H1 (cell line): ENCODE results near the gene MBNL2. TPM values are rescaled to one million over a fixed set of nuclear protein-coding genes. Genes with fewer than 3 reads are reported as not detected.
A peak's percentile ranks its signal among the peaks of the same experiment; 100 is the strongest.

Experiments
- CTCF ChIA-PET: fragments of 300-600 bp; sonication (Branson Sonifier 250); formaldehyde crosslinking; loops from one replicate; lab custom pipeline; 2021; ENCODE audit not compliant: partially characterized antibody; lab: Charles Lee
- POLR2A ChIA-PET: fragments of 300-600 bp; sonication (Branson Sonifier 250); formaldehyde crosslinking; loops from one replicate; lab custom pipeline; 2021; ENCODE audit warnings: inconsistent platforms; ENCODE audit not compliant: partially characterized antibody; lab: Charles Lee
- DNase-seq, 2 experiments: peaks; one replicate each; pipeline versions ENCODE4 v3.0.0 to v3.0.0-alpha.2; 2010 to 2022; ENCODE audit warnings: low spot score in 2 of 2, low read depth in 1 of 2, mixed read lengths in 1 of 2
- FAIRE-seq: peaks from 2 replicates; lab custom pipeline; 2011; peaks lifted over from hg19 to GRCh38; lab: Jason Lieb, UNC
- H2AFZ ChIP-seq: 2 replicates; pipeline ENCODE4 v1.8.1; 2012; ENCODE audit warnings: low read length, inconsistent platforms
- H2AK5ac ChIP-seq: 2 replicates; pipeline ENCODE4 v1.6.1; 2013; ENCODE audit warnings: low read depth, low read length
- H2BK120ac ChIP-seq: replicated peaks from 2 replicates; pipeline ENCODE3; 2013; ENCODE audit warnings: low read depth, low read length, inconsistent platforms
- H2BK12ac ChIP-seq: 2 replicates; pipeline ENCODE4 v1.6.1; 2013; ENCODE audit warnings: low read depth, low read length
- H2BK15ac ChIP-seq: 2 replicates; pipeline ENCODE4 v1.6.1; 2013; ENCODE audit warnings: low read length
- H2BK20ac ChIP-seq: 2 replicates; pipeline ENCODE4 v1.6.1; 2013; ENCODE audit warnings: low read length
- H2BK5ac ChIP-seq: 2 replicates; pipeline ENCODE4 v1.6.1; 2013; ENCODE audit warnings: low read depth, low read length
- H3K14ac ChIP-seq: 2 replicates; pipeline ENCODE4 v1.6.1; 2013; ENCODE audit warnings: inconsistent platforms; ENCODE audit not compliant: insufficient read length
- H3K18ac ChIP-seq: 2 replicates; pipeline ENCODE4 v1.6.1; 2013; ENCODE audit warnings: low read length; ENCODE audit errors: extremely low read depth
- H3K23ac ChIP-seq: 2 replicates; pipeline ENCODE4 v1.6.1; 2013; ENCODE audit warnings: inconsistent platforms; ENCODE audit not compliant: insufficient read length
- H3K23me2 ChIP-seq: 2 replicates; pipeline ENCODE4 v1.6.1; 2013; ENCODE audit warnings: low read depth, low read length
- H3K27ac ChIP-seq: 2 replicates; pipeline ENCODE4 v1.6.1; 2011; ENCODE audit warnings: low read depth, low read length, inconsistent platforms
- H3K27me3 ChIP-seq, 4 experiments: replicated peaks in 1 of 4; 1 replicate in 1 of 4; 2 replicates in 3 of 4; pipeline versions ENCODE4 v1.6.1 to v1.8.1; 2011 to 2013; ENCODE audit warnings: low read length in 3 of 4, mild to moderate bottlenecking in 3 of 4, inconsistent platforms in 2 of 4, mixed read lengths in 2 of 4, moderate library complexity in 1 of 4; ENCODE audit not compliant: control insufficient read depth in 3 of 4, insufficient read depth in 3 of 4; ENCODE audit errors: extremely low read depth in 1 of 4
- H3K36me3 ChIP-seq, 4 experiments: 2 replicates each; pipeline versions ENCODE4 v1.6.1 to v1.8.1; 2011 to 2013; ENCODE audit warnings: mild to moderate bottlenecking in 4 of 4, low read length in 3 of 4, moderate library complexity in 2 of 4, control low read depth in 1 of 4, inconsistent platforms in 1 of 4; ENCODE audit not compliant: insufficient read depth in 4 of 4, control insufficient read depth in 2 of 4
- H3K4ac ChIP-seq: replicated peaks from 2 replicates; pipeline ENCODE3; 2013; ENCODE audit warnings: low read length, low read depth, mixed read lengths, inconsistent platforms; ENCODE audit not compliant: insufficient read length
- H3K4me1 ChIP-seq, 4 experiments: replicated peaks in 1 of 4; 1 replicate in 1 of 4; 2 replicates in 3 of 4; pipeline versions ENCODE4 v1.6.1 to v1.8.1; 2011 to 2013; ENCODE audit warnings: low read length in 3 of 4, inconsistent platforms in 2 of 4, mixed read lengths in 1 of 4; ENCODE audit not compliant: insufficient read depth in 4 of 4, control insufficient read depth in 3 of 4
- H3K4me2 ChIP-seq, 2 experiments: 2 replicates each; pipeline versions ENCODE4 v1.6.1 to v1.8.1; 2011 to 2013; ENCODE audit warnings: low read depth in 2 of 2, low read length in 2 of 2, control low read depth in 1 of 2, inconsistent platforms in 1 of 2, mild to moderate bottlenecking in 1 of 2; ENCODE audit not compliant: insufficient read depth in 1 of 2
- H3K4me3 ChIP-seq, 4 experiments: fragments of 200-600, 300-600 bp in 1 of 4; sonication (generic), shearing (Covaris generic), sonication (Bioruptor Twin) in 1 of 4; 2 replicates each; pipeline versions ENCODE4 v1.5.1 to v1.8.1; 2011 to 2016; ENCODE audit warnings: low read length in 4 of 4, low read depth in 3 of 4, control low read depth in 2 of 4, inconsistent platforms in 2 of 4, mild to moderate bottlenecking in 2 of 4, mixed read lengths in 1 of 4, moderate library complexity in 1 of 4; ENCODE audit not compliant: insufficient read depth in 2 of 4; ENCODE audit errors: extremely low read depth in 1 of 4
- H3K56ac ChIP-seq: replicated peaks from 2 replicates; pipeline ENCODE3; 2013; ENCODE audit warnings: low read depth, mild to moderate bottlenecking, mixed read lengths, low read length, inconsistent platforms; ENCODE audit not compliant: insufficient read length
- H3K79me1 ChIP-seq: 2 replicates; pipeline ENCODE4 v1.6.1; 2013; ENCODE audit warnings: low read depth, low read length, control low read depth
- H3K79me2 ChIP-seq, 2 experiments: 2 replicates each; pipeline versions ENCODE4 v1.6.1 to v1.8.1; 2012 to 2013; ENCODE audit warnings: low read length in 2 of 2, mild to moderate bottlenecking in 2 of 2, inconsistent platforms in 1 of 2; ENCODE audit not compliant: insufficient read depth in 2 of 2, control insufficient read depth in 1 of 2
- H3K9ac ChIP-seq, 4 experiments: replicated peaks in 1 of 4; 1 replicate in 1 of 4; 2 replicates in 3 of 4; pipeline versions ENCODE4 v1.6.1 to v1.8.1; 2011 to 2013; ENCODE audit warnings: low read depth in 3 of 4, low read length in 3 of 4, control low read depth in 2 of 4, mild to moderate bottlenecking in 2 of 4, moderate library complexity in 2 of 4, inconsistent platforms in 1 of 4; ENCODE audit errors: extremely low read depth in 1 of 4
- H3K9me3 ChIP-seq, 2 experiments: 2 replicates each; pipeline versions ENCODE4 v1.6.1 to v1.8.1; 2012 to 2013; ENCODE audit warnings: mild to moderate bottlenecking in 2 of 2, moderate library complexity in 2 of 2, control low read depth in 1 of 2, inconsistent platforms in 1 of 2, low read depth in 1 of 2, low read length in 1 of 2, mixed read lengths in 1 of 2; ENCODE audit not compliant: insufficient read depth in 2 of 2
- H4K20me1 ChIP-seq, 2 experiments: replicated peaks in 1 of 2; 2 replicates each; pipeline versions ENCODE3 to v1.8.1; 2011 to 2013; ENCODE audit warnings: inconsistent platforms in 2 of 2, low read length in 2 of 2, mild to moderate bottlenecking in 1 of 2; ENCODE audit not compliant: insufficient read depth in 2 of 2, control insufficient read depth in 1 of 2
- H4K5ac ChIP-seq: 2 replicates; pipeline ENCODE4 v1.6.1; 2013; ENCODE audit warnings: low read length, low read depth, mixed read lengths, inconsistent platforms; ENCODE audit not compliant: insufficient read length
- H4K8ac ChIP-seq: 2 replicates; pipeline ENCODE4 v1.8.0; 2013; ENCODE audit warnings: mild to moderate bottlenecking, moderate library complexity, low read length, inconsistent platforms; ENCODE audit not compliant: insufficient read depth; ENCODE audit errors: extremely low read depth
- H4K91ac ChIP-seq: replicated peaks from 2 replicates; pipeline ENCODE3; 2013; ENCODE audit warnings: low read length, mixed read lengths, inconsistent platforms; ENCODE audit not compliant: insufficient read length
- CTCF ChIP-seq, 3 experiments: IDR thresholded peaks; 1 replicate in 2 of 3; 2 replicates in 1 of 3; pipeline versions ENCODE4 v1.5.1 to v1.6.1; 2011; ENCODE audit warnings: low read length in 3 of 3, mild to moderate bottlenecking in 3 of 3, inconsistent platforms in 2 of 3, low read depth in 1 of 3, moderate library complexity in 1 of 3; ENCODE audit not compliant: insufficient read depth in 1 of 3; ENCODE audit errors: control extremely low read depth in 1 of 3
- EP300 ChIP-seq, 2 experiments: IDR thresholded peaks; 1 replicate in 1 of 2; 2 replicates in 1 of 2; pipeline ENCODE4 v1.6.1; 2011 to 2012; ENCODE audit warnings: low read depth in 2 of 2, low read length in 2 of 2, mild to moderate bottlenecking in 2 of 2, borderline replicate concordance in 1 of 2, inconsistent platforms in 1 of 2, moderate library complexity in 1 of 2
- JUN ChIP-seq: IDR thresholded peaks from 2 replicates; pipeline ENCODE4 v1.6.1; 2011; ENCODE audit warnings: low read depth, mild to moderate bottlenecking, improper control_type of control experiment, low read length
- KDM1A ChIP-seq: fragments of 200-600, 300-600 bp; sonication (generic); IDR thresholded peaks from 2 replicates; pipeline ENCODE4 v1.7.1; 2016; ENCODE audit warnings: mild to moderate bottlenecking, low read length, borderline replicate concordance
- MAFK ChIP-seq: IDR thresholded peaks from 2 replicates; pipeline ENCODE4 v1.6.1; 2012; ENCODE audit warnings: low read depth, mild to moderate bottlenecking, improper control_type of control experiment, low read length
- RAD21 ChIP-seq, 2 experiments: IDR thresholded peaks in 1 of 2; conservative IDR thresholded peaks in 1 of 2; 2 replicates each; pipeline ENCODE4 v1.6.1; 2011; ENCODE audit warnings: low read depth in 2 of 2, low read length in 2 of 2, improper control_type of control experiment in 1 of 2, inconsistent platforms in 1 of 2, mild to moderate bottlenecking in 1 of 2, moderate library complexity in 1 of 2
- SAP30 ChIP-seq: fragments of 300-600 bp; sonication (generic); IDR thresholded peaks from 2 replicates; pipeline ENCODE4 v1.7.1; 2012; ENCODE audit warnings: low read length, moderate library complexity, mild to moderate bottlenecking, inconsistent platforms; ENCODE audit not compliant: insufficient read depth, insufficient replicate concordance
- SP2 ChIP-seq: IDR thresholded peaks from 2 replicates; pipeline ENCODE4 v1.6.1; 2012; ENCODE audit warnings: mild to moderate bottlenecking, low read length, inconsistent platforms
- TAF1 ChIP-seq: IDR thresholded peaks from 2 replicates; pipeline ENCODE4 v1.6.1; 2011; ENCODE audit warnings: mild to moderate bottlenecking, low read depth, low read length
- TAF7 ChIP-seq: optimal IDR thresholded peaks from 2 replicates; pipeline ENCODE3; 2011; ENCODE audit warnings: low read depth, mild to moderate bottlenecking, inconsistent platforms, low read length, moderate library complexity, borderline replicate concordance
- TCF12 ChIP-seq: IDR thresholded peaks from 2 replicates; pipeline ENCODE4 v1.6.1; 2011; ENCODE audit warnings: low read depth, mild to moderate bottlenecking, low read length
- WGBS, 2 experiments: shearing (Covaris generic) in 1 of 2; methylation state at CpG; one replicate each; pipeline versions ENCODE4 v1.1.6 to v1.1.7; 2013 to 2015; ENCODE audit warnings: low lambda C conversion rate in 2 of 2, mixed read lengths in 2 of 2, inconsistent platforms in 1 of 2, low coverage in 1 of 2, missing lambda C conversion rate in 1 of 2; ENCODE audit not compliant: insufficient replicate concordance in 2 of 2, insufficient coverage in 1 of 2, insufficient read length in 1 of 2; ENCODE audit errors: extremely low coverage in 1 of 2, missing lambda C conversion rate in 1 of 2; 5-methylcytosine and 5-hydroxymethylcytosine counted together
- polyA plus RNA-seq, 7 experiments: library from polyadenylated mRNA; depleted of rRNA in 3 of 7; stranded (reverse) in 5 of 7; unstranded in 2 of 7; fragments of >200 nt in 5 of 7; fragments of 200-250 nt in 2 of 7; gene quantifications; 1 replicate in 5 of 7; 2 replicates in 1 of 7; 4 replicates in 1 of 7; pipeline versions ENCODE4 v1.2.1 to v1.2.3, GENCODE V29; 2011 to 2013; ENCODE audit warnings: missing spikeins in 2 of 7, mixed read lengths in 2 of 7
- total RNA-seq: library from RNA; stranded (reverse); fragmentation: NEBNext Ultra II Directional; extraction: Animal tissue kit (Norgen Biotek cat#: 25700); gene quantifications from 2 replicates; pipeline ENCODE4 v1.2.1, GENCODE V29; 2021

MBNL2 gene
- total and polyA plus RNA-seq, 2 of the 8 experiments (the other 6 are each of a cell fraction or from before 2014, with no cell fraction given) = 1.0 to 2.6 TPM

GRCh38 chr13:97212601-97213040 is 9.5 kb upstream of the MBNL2 start:
- Histone ChIP-seq H2BK5ac (no peak overlapping the region), H3K23ac (no peak overlapping the region), H2BK120ac (no peak overlapping the region), H2BK20ac (no peak overlapping the region), H3K18ac (no peak overlapping the region), H4K8ac (no peak overlapping the region), H3K4me1 (no peaks in the 10 kb centered on the region), H3K4ac (no peak overlapping the region), H3K27ac (no peak overlapping the region), H4K5ac (no peak overlapping the region), H3K14ac (no peak overlapping the region), H2AK5ac (no peak overlapping the region), H3K79me1 (no peaks in the 10 kb centered on the region), H2AFZ (no peak overlapping the region), H3K4me3 (no peak overlapping the region), H3K27me3 (no peaks in the 10 kb centered on the region), H3K36me3 (no peaks in the 10 kb centered on the region), H3K9me3 (no peaks in the 10 kb centered on the region), H3K79me2 (no peaks in the 10 kb centered on the region), H3K23me2 (no peaks in the 10 kb centered on the region), H3K56ac (no peak overlapping the region), H2BK15ac (no peak overlapping the region), H4K20me1 (no peaks in the 10 kb centered on the region), H4K91ac (no peak overlapping the region), H3K9ac (no peak overlapping the region), H3K4me2 (no peak overlapping the region), H2BK12ac (no peak overlapping the region)
- DNase-seq (no peak), FAIRE-seq (no peak)
- 73% methylated on average over 4 of the region's 4 CpGs; no CpG with 5 or more reads in 1 of the 2 experiments for WGBS, 2 experiments
- POLR2A ChIA-PET = no interaction called here
- CTCF ChIA-PET = interaction anchor here (0.5 to 5.7 kb wide), 19 partner anchors 10 to 1832 kb away, joined by 3 to 50 read pairs (median 3); partner anchors contain the start of gene MBNL2
- TF ChIP-seq EP300 (IDR thresholded peaks at IDR 0.05; ENCODE audit: borderline replicate concordance in 1 of 2, low read depth in 2 of 2, low read length in 2 of 2) (no peak), CTCF (IDR thresholded peaks at IDR 0.05; ENCODE audit: control extremely low read depth in 1 of 3, insufficient read depth in 1 of 3, low read depth in 1 of 3, low read length in 3 of 3) (peak in 2 of 3 experiments; percentile 35 to 54; a peak in 3 of 4 replicates), TAF1 (no peak), MAFK (no peak), SP2 (no peak), TAF7 (no peak), JUN (no peak), SAP30 (no peak), TCF12 (no peak), RAD21 (IDR thresholded peaks at IDR 0.05 in 1 of 2, conservative IDR thresholded peaks at IDR 0.05 in 1 of 2; ENCODE audit: low read depth in 2 of 2, low read length in 2 of 2) (peak; percentile 64 to 76), KDM1A (no peak)
